Stimulated activated CD8-positive, alpha-beta memory T cell treated with anti-CD3 and anti-CD28 coated beads, Interleukin-7, amount 100 ng/mL, for 1 hour (primary cell): ENCODE measurements around the gene FAM107B.
"Not testable (repeated sequence)": the region's sequence is repeated elsewhere in the genome, so short reads cannot be mapped to it uniquely, and the experiment has no call there.

ENCODE experiments used
- DNase-seq, 2 donors: peaks; one replicate each; pipeline ENCODE4 v3.0.0-alpha.2; 2020; ENCODE audit warnings: low read depth in 2 of 2

Gene FAM107B

GRCh38 chr10:14692344-14693076, 82.2 kb downstream of the FAM107B start:
- no peak for DNase-seq

- no peak for DNase-seq
These were observed 83.3 kb downstream of the FAM107B start for GRCh38 chr10:14691359-14691758.

- no peak for DNase-seq
These were observed 86.1 kb downstream of the FAM107B start for GRCh38 chr10:14688606-14689005.

GRCh38 chr10:14688189-14688588, 86.5 kb downstream of the FAM107B start:
- DNase-seq: not testable (repeated sequence)

- no peak for DNase-seq
These were observed 87.4 kb downstream of the FAM107B start for GRCh38 chr10:14687340-14687739.

- no peak for DNase-seq
These were observed 88.3 kb downstream of the FAM107B start for GRCh38 chr10:14686356-14686755.

- no peak for DNase-seq
These were observed 90.3 kb downstream of the FAM107B start for GRCh38 chr10:14684354-14684753.

GRCh38 chr10:14683256-14683655, 91.4 kb downstream of the FAM107B start:
- DNase-seq: no peak

- no peak for DNase-seq
These were observed 92.9 kb downstream of the FAM107B start for GRCh38 chr10:14681802-14682201.

GRCh38 chr10:14681305-14681704, 93.4 kb downstream of the FAM107B start:
- no peak for DNase-seq

- no peak for DNase-seq
These were observed 96.1 kb downstream of the FAM107B start for GRCh38 chr10:14678637-14679036.

- DNase-seq: no peak
These were observed 98.0 kb downstream of the FAM107B start for GRCh38 chr10:14676732-14677131.

- DNase-seq: no peak
These were observed 100.2 kb downstream of the FAM107B start for GRCh38 chr10:14674376-14675050.

- DNase-seq: no peak
These were observed 101.4 kb downstream of the FAM107B start for GRCh38 chr10:14673189-14673861.

- no peak for DNase-seq
These were observed 103.3 kb downstream of the FAM107B start for GRCh38 chr10:14671386-14671831.

- no peak for DNase-seq
These were observed 104.0 kb downstream of the FAM107B start for GRCh38 chr10:14670551-14671240.

- no peak for DNase-seq
These were observed 105.1 kb downstream of the FAM107B start for GRCh38 chr10:14669576-14669975.

GRCh38 chr10:14667781-14668180, 106.9 kb downstream of the FAM107B start:
- DNase-seq: no peak

GRCh38 chr10:14667280-14667679, 107.4 kb downstream of the FAM107B start:
- no peak for DNase-seq

GRCh38 chr10:14665865-14666857, 108.5 kb downstream of the FAM107B start:
- no peak for DNase-seq

GRCh38 chr10:14665304-14665703, 109.4 kb downstream of the FAM107B start:
- DNase-seq: no peak
